Measurements from ENCODE around the gene CPA5.

DNA sequence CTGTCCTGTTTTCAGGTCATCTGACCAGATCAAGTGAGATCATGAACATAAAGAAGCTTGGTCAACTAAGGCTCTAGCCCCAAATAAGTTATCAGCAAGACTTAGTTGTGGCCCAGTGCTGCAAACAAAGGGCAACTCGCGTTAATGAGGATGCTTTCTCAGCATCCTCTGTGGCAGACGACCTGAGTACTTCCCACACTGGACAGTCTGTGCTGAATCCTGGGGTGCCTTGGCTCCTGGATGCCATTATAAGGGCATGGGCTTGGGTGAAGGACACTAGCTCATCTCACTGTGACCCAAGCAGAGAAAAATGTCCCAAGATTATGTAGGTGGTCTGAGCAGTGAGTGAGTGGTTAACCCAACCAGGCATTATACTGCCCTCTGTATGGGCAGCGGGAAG is 13.9 kb downstream of the CPA5 start:
- no peak for TF ChIP-seq SP1 (IDR thresholded peaks at IDR 0.05)
- no peak for TF ChIP-seq TARDBP (IDR thresholded peaks at IDR 0.05)
- no peak for TF ChIP-seq FOXA1 (IDR thresholded peaks at IDR 0.05)
- TF ChIP-seq, protein P1, sequence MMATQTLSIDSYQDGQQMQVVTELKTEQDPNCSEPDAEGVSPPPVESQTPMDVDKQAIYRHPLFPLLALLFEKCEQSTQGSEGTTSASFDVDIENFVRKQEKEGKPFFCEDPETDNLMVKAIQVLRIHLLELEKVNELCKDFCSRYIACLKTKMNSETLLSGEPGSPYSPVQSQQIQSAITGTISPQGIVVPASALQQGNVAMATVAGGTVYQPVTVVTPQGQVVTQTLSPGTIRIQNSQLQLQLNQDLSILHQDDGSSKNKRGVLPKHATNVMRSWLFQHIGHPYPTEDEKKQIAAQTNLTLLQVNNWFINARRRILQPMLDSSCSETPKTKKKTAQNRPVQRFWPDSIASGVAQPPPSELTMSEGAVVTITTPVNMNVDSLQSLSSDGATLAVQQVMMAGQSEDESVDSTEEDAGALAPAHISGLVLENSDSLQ (IDR thresholded peaks at IDR 0.05): no peak
- no peak for TF ChIP-seq SUZ12 (IDR thresholded peaks at IDR 0.05)
- TF ChIP-seq HDGF (IDR thresholded peaks at IDR 0.05; ENCODE audit: borderline replicate concordance): no peak
- no peak for TF ChIP-seq FOXK2 (IDR thresholded peaks at IDR 0.05)
- no peak for TF ChIP-seq FOXM1 (IDR thresholded peaks at IDR 0.05; ENCODE audit: borderline replicate concordance)
- TF ChIP-seq ZNF384 (IDR thresholded peaks at IDR 0.05): no peak
- TF ChIP-seq CTBP1 (IDR thresholded peaks at IDR 0.05; ENCODE audit: borderline replicate concordance): no peak
- no peak for TF ChIP-seq ARNT (IDR thresholded peaks at IDR 0.05)
- TF ChIP-seq BHLHE40 (IDR thresholded peaks at IDR 0.05; ENCODE audit: borderline replicate concordance): no peak

Data from HEK293T (cell line).